HEK293 (cell line): ENCODE data around the gene ARHGAP10.

Experiments
- CTCF ChIA-PET: fragments of 350-600 bp; formaldehyde crosslinking; extraction: SDS; loops from one replicate; lab custom pipeline; 2021; ENCODE audit warnings: antibody characterized with exemption; lab: Yijun Ruan, JAX
- POLR2A ChIA-PET: fragments of 300-600 bp; formaldehyde crosslinking; extraction: SDS; loops from one replicate; lab custom pipeline; 2020; ENCODE audit warnings: antibody characterized with exemption, inconsistent platforms; lab: Yijun Ruan, JAX
- H3K27ac ChIP-seq: fragments of 200-500 bp; sonication (Bioruptor generic); 2 replicates; pipeline ENCODE4 v1.5.1; 2014; ENCODE audit warnings: low read depth, low read length, control low read depth, inconsistent platforms; ENCODE audit errors: extremely low read depth
- H3K36me3 ChIP-seq, 2 experiments: fragments of 200-500 bp in 1 of 2; sonication (Bioruptor generic) in 1 of 2; 1 replicate in 1 of 2; 2 replicates in 1 of 2; pipeline ENCODE4 v1.5.1; 2014 to 2017; ENCODE audit warnings: inconsistent platforms in 2 of 2, low read length in 2 of 2; ENCODE audit not compliant: control insufficient read depth in 2 of 2, insufficient read depth in 1 of 2
- H3K4me1 ChIP-seq: fragments of 200-500 bp; sonication (Bioruptor generic); 2 replicates; pipeline ENCODE4 v1.5.1; 2014; ENCODE audit warnings: mild to moderate bottlenecking, low read length, inconsistent platforms; ENCODE audit not compliant: control insufficient read depth, insufficient read depth
- H3K4me3 ChIP-seq: 2 replicates; pipeline ENCODE4 v1.5.1; 2011; ENCODE audit warnings: low read depth, mild to moderate bottlenecking, control low read depth, low read length, moderate library complexity
- H3K9me3 ChIP-seq: fragments of 200-500 bp; sonication (Bioruptor generic); 2 replicates; pipeline ENCODE4 v1.5.1; 2014; ENCODE audit warnings: low read depth, low read length, inconsistent platforms; ENCODE audit not compliant: control insufficient read depth, insufficient read depth
- OVOL3 ChIP-seq: fragments of 450-650 bp; formaldehyde crosslinking; IDR thresholded peaks from 2 replicates; pipeline ENCODE4 v1.5.1; 2016; ENCODE audit warnings: missing biosample characterization, missing genetic modification characterization
- SALL2 ChIP-seq: fragments of 450-650 bp; formaldehyde crosslinking; IDR thresholded peaks from 2 replicates; pipeline ENCODE4 v1.5.0; 2017; ENCODE audit warnings: missing biosample characterization, mild to moderate bottlenecking, missing genetic modification characterization, borderline replicate concordance
- SCRT1 ChIP-seq: fragments of 450-650 bp; formaldehyde crosslinking; IDR thresholded peaks from 2 replicates; pipeline ENCODE4 v1.5.1; 2016; ENCODE audit warnings: missing biosample characterization, missing genetic modification characterization, borderline replicate concordance
- ZFP69B ChIP-seq: fragments of 450-650 bp; formaldehyde crosslinking; IDR thresholded peaks from 2 replicates; pipeline ENCODE4 v1.5.1; 2016; ENCODE audit warnings: missing biosample characterization, missing genetic modification characterization
- ZIC2 ChIP-seq: fragments of 450-650 bp; formaldehyde crosslinking; IDR thresholded peaks from 2 replicates; pipeline ENCODE4 v1.5.1; 2016; ENCODE audit warnings: missing biosample characterization, missing genetic modification characterization
- ZNF24 ChIP-seq: fragments of 450-650 bp; formaldehyde crosslinking; IDR thresholded peaks from 2 replicates; pipeline ENCODE4 v1.5.1; 2016; ENCODE audit warnings: missing biosample characterization, missing genetic modification characterization
- ZNF335 ChIP-seq: fragments of 450-650 bp; formaldehyde crosslinking; conservative IDR thresholded peaks from 2 replicates; pipeline ENCODE4 v1.5.1; 2016; ENCODE audit warnings: missing biosample characterization, missing genetic modification characterization
- ZNF366 ChIP-seq: fragments of 450-650 bp; formaldehyde crosslinking; conservative IDR thresholded peaks from 2 replicates; pipeline ENCODE4 v1.5.1; 2016; ENCODE audit warnings: missing biosample characterization, missing genetic modification characterization
- ZNF426 ChIP-seq: fragments of 450-650 bp; formaldehyde crosslinking; IDR thresholded peaks from 2 replicates; pipeline ENCODE4 v1.5.1; 2017; ENCODE audit warnings: missing biosample characterization, missing genetic modification characterization, mild to moderate bottlenecking, inconsistent platforms, moderate library complexity
- ZNF488 ChIP-seq: fragments of 450-650 bp; formaldehyde crosslinking; IDR thresholded peaks from 2 replicates; pipeline ENCODE4 v1.5.1; 2016; ENCODE audit warnings: missing biosample characterization, missing genetic modification characterization
- ZNF510 ChIP-seq: fragments of 450-650 bp; formaldehyde crosslinking; IDR thresholded peaks from 2 replicates; pipeline ENCODE4 v1.5.1; 2018; ENCODE audit warnings: mild to moderate bottlenecking, missing genetic modification characterization, missing biosample characterization; ENCODE audit not compliant: insufficient replicate concordance
- ZNF530 ChIP-seq: fragments of 450-650 bp; formaldehyde crosslinking; IDR thresholded peaks from 2 replicates; pipeline ENCODE4 v1.5.1; 2016; ENCODE audit warnings: low read depth, missing biosample characterization, missing genetic modification characterization
- ZNF544 ChIP-seq: fragments of 450-650 bp; formaldehyde crosslinking; IDR thresholded peaks from 2 replicates; pipeline ENCODE4 v1.5.0; 2017; ENCODE audit warnings: missing biosample characterization, missing genetic modification characterization
- ZNF658 ChIP-seq: fragments of 450-650 bp; formaldehyde crosslinking; IDR thresholded peaks from 2 replicates; pipeline ENCODE4; 2016; ENCODE audit warnings: missing biosample characterization, missing genetic modification characterization
- TF ChIP-seq, protein P1 (sequence below): fragments of 450-650 bp; formaldehyde crosslinking; IDR thresholded peaks from 2 replicates; pipeline ENCODE4 v1.5.1; 2017; ENCODE audit warnings: missing biosample characterization, mild to moderate bottlenecking, missing genetic modification characterization, moderate library complexity
- TF ChIP-seq, protein P2 (sequence below): fragments of 450-650 bp; formaldehyde crosslinking; IDR thresholded peaks from 2 replicates; pipeline ENCODE4 v1.5.1; 2016; ENCODE audit warnings: missing biosample characterization, missing genetic modification characterization

ARHGAP10 gene

GRCh38 chr4:148089624-148090023, 357.7 kb downstream of the ARHGAP10 start:
- H3K9me3 ChIP-seq = no peaks in the 10 kb centered on the region
- no peak overlapping the region for H3K4me3 ChIP-seq
- H3K27ac ChIP-seq = no peak overlapping the region
- CTCF ChIA-PET = no interaction called here
- no peak for TF ChIP-seq ZNF366
- TF ChIP-seq, protein P1, sequence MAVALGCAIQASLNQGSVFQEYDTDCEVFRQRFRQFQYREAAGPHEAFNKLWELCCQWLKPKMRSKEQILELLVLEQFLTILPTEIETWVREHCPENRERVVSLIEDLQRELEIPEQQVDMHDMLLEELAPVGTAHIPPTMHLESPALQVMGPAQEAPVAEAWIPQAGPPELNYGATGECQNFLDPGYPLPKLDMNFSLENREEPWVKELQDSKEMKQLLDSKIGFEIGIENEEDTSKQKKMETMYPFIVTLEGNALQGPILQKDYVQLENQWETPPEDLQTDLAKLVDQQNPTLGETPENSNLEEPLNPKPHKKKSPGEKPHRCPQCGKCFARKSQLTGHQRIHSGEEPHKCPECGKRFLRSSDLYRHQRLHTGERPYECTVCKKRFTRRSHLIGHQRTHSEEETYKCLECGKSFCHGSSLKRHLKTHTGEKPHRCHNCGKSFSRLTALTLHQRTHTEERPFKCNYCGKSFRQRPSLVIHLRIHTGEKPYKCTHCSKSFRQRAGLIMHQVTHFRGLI = no peak
- TF ChIP-seq OVOL3 (tag by site-specific recombination) = no peak
- no peak for TF ChIP-seq ZFP69B (tag by site-specific recombination)
- TF ChIP-seq ZIC2 (tag by site-specific recombination) = no peak
- TF ChIP-seq ZNF335 (tag by site-specific recombination) = no peak
- no peak for TF ChIP-seq ZNF24 (tag by site-specific recombination)
- no peak for TF ChIP-seq ZNF488 (tag by site-specific recombination)
- TF ChIP-seq ZNF510 (tag by site-specific recombination) = no peak
- POLR2A ChIA-PET = no interaction called here
- H3K4me1 ChIP-seq = no peaks in the 10 kb centered on the region
- no peaks in the 10 kb centered on the region for H3K36me3 ChIP-seq

- H3K9me3 ChIP-seq = no peaks in the 10 kb centered on the region
- no peaks in the 10 kb centered on the region for H3K36me3 ChIP-seq
- POLR2A ChIA-PET = no interaction called here
- no peak for TF ChIP-seq ZNF658 (tag by site-specific recombination)
- TF ChIP-seq, all 188 proteins: peak for 0
- H3K27ac ChIP-seq = no peak overlapping the region
- H3K4me1 ChIP-seq = no peaks in the 10 kb centered on the region
- H3K4me3 ChIP-seq = no peak overlapping the region
- CTCF ChIA-PET = no interaction called here
Measured at GRCh38 chr4:148090029-148090428, 358.1 kb downstream of the ARHGAP10 start.

DNA sequence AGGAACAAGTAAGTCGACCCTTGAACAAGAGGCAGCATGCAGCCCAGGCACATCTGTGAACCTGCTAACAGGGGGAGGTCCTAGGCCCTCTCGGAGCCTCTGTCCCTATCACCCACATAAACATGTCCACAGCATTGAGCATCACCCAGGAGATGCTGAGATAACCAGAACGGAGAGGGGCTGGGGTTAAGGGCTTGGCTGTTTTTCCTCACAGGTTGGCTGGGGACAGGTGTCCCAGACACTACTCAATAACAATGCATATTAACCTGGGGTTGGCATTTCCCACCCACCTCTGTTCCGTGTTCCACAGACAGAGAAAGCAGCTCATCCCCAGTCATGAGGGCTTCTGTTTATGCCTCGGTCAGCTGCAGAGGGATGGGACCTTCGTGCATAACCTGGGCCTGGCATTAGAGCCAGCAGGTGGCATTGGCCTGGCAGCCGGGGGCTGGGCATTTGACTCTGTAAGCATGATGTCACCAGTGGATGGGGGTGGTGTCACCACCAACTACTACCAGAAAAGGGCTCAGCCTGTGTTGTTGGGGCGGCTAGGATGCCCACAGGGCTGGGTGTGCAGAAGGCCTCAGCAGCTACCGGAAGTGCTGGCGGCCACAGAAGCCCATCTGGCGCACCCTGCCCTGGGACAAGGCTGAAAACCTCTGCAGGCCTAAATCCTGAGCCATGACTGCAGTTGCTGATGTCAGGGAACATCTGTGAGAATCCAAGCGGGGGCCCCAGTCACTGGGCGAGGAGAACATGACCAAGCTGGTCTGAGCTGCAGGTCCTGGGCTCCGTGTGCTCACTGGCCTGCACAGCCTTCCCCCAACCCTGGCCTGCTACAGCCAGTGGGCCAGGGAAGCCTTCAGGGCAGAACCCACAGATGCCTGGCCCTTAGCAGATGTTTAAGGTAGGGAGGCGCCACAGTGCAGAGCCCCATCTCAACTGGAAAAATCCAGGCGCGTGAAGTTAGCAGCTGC, 358.9 kb downstream of the ARHGAP10 start:
- Histone ChIP-seq H3K4me1 (no peaks in the 10 kb centered on the region), H3K27ac (no peak overlapping the region), H3K4me3 (no peak overlapping the region), H3K9me3 (no peaks in the 10 kb centered on the region)
- TF ChIP-seq, protein P2, sequence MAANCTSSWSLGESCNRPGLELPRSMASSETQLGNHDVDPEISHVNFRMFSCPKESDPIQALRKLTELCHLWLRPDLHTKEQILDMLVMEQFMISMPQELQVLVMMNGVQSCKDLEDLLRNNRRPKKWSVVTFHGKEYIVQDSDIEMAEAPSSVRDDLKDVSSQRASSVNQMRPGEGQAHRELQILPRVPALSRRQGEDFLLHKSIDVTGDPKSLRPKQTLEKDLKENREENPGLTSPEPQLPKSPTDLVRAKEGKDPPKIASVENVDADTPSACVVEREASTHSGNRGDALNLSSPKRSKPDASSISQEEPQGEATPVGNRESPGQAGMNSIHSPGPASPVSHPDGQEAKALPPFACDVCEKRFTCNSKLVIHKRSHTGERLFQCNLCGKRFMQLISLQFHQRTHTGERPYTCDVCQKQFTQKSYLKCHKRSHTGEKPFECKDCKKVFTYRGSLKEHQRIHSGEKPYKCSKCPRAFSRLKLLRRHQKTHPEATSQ (tag by site-specific recombination) = no peak
- TF ChIP-seq SCRT1 (no peak), ZNF530 (tag by site-specific recombination) (no peak), ZNF335 (tag by site-specific recombination) (no peak), SALL2 (tag by site-specific recombination) (no peak), ZNF426 (tag by site-specific recombination) (no peak), ZNF544 (no peak)
- TF ChIP-seq, all 188 proteins: peak for 0
- H3K36me3 ChIP-seq = no peaks in the 10 kb centered on the region
- ChIA-PET CTCF (interaction anchor here (0.7 kb wide), 1 partner anchor 378 kb away, joined by 3 read pairs; no protein-coding TSS in a partner anchor), POLR2A (no interaction called here)
